PC-3 (cell line): ENCODE data around the gene BCL6.

Experiments used
- EZH2 ChIP-seq: fragments of 300-600 bp; sonication (generic); IDR thresholded peaks from one replicate; pipeline ENCODE4 v1.6.1; 2017; ENCODE audit warnings: antibody characterized with exemption, mild to moderate bottlenecking, low read length; ENCODE audit not compliant: unreplicated experiment
- EZH2phosphoT487 ChIP-seq: fragments of 300-600 bp; sonication (generic); IDR thresholded peaks from 2 replicates; pipeline ENCODE4 v1.6.1; 2018; ENCODE audit warnings: mild to moderate bottlenecking, antibody characterized with exemption, low read length, borderline replicate concordance
- TF ChIP-seq, protein P1 (sequence below): fragments of 300-600 bp; sonication (generic); conservative IDR thresholded peaks from 2 replicates; pipeline ENCODE4 v1.5.1; 2017; ENCODE audit warnings: antibody characterized with exemption, low read depth, mild to moderate bottlenecking, low read length

- TF ChIP-seq, protein P1, sequence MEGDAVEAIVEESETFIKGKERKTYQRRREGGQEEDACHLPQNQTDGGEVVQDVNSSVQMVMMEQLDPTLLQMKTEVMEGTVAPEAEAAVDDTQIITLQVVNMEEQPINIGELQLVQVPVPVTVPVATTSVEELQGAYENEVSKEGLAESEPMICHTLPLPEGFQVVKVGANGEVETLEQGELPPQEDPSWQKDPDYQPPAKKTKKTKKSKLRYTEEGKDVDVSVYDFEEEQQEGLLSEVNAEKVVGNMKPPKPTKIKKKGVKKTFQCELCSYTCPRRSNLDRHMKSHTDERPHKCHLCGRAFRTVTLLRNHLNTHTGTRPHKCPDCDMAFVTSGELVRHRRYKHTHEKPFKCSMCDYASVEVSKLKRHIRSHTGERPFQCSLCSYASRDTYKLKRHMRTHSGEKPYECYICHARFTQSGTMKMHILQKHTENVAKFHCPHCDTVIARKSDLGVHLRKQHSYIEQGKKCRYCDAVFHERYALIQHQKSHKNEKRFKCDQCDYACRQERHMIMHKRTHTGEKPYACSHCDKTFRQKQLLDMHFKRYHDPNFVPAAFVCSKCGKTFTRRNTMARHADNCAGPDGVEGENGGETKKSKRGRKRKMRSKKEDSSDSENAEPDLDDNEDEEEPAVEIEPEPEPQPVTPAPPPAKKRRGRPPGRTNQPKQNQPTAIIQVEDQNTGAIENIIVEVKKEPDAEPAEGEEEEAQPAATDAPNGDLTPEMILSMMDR, result no peak
- TF ChIP-seq EZH2, result no peak
- TF ChIP-seq EZH2phosphoT487, result no peak
Observed at GRCh38 chr3:187725653-187726370, 19.5 kb downstream of the BCL6 start.
